HEK293 (cell line): ENCODE measurements around the gene CASD1.

Experiments
- CTCF ChIA-PET: fragments of 350-600 bp; formaldehyde crosslinking; extraction: SDS; loops from one replicate; lab custom pipeline; 2021; ENCODE audit warnings: antibody characterized with exemption; lab: Yijun Ruan, JAX
- POLR2A ChIA-PET: fragments of 300-600 bp; formaldehyde crosslinking; extraction: SDS; loops from one replicate; lab custom pipeline; 2020; ENCODE audit warnings: antibody characterized with exemption, inconsistent platforms; lab: Yijun Ruan, JAX
- H3K27ac ChIP-seq: fragments of 200-500 bp; sonication (Bioruptor generic); 2 replicates; pipeline ENCODE4 v1.5.1; 2014; ENCODE audit warnings: low read depth, low read length, control low read depth, inconsistent platforms; ENCODE audit errors: extremely low read depth
- H3K36me3 ChIP-seq, 2 experiments: fragments of 200-500 bp in 1 of 2; sonication (Bioruptor generic) in 1 of 2; 1 replicate in 1 of 2; 2 replicates in 1 of 2; pipeline ENCODE4 v1.5.1; 2014 to 2017; ENCODE audit warnings: inconsistent platforms in 2 of 2, low read length in 2 of 2; ENCODE audit not compliant: control insufficient read depth in 2 of 2, insufficient read depth in 1 of 2
- H3K4me1 ChIP-seq: fragments of 200-500 bp; sonication (Bioruptor generic); 2 replicates; pipeline ENCODE4 v1.5.1; 2014; ENCODE audit warnings: mild to moderate bottlenecking, low read length, inconsistent platforms; ENCODE audit not compliant: control insufficient read depth, insufficient read depth
- H3K4me3 ChIP-seq: 2 replicates; pipeline ENCODE4 v1.5.1; 2011; ENCODE audit warnings: low read depth, mild to moderate bottlenecking, control low read depth, low read length, moderate library complexity
- H3K9me3 ChIP-seq: fragments of 200-500 bp; sonication (Bioruptor generic); 2 replicates; pipeline ENCODE4 v1.5.1; 2014; ENCODE audit warnings: low read depth, low read length, inconsistent platforms; ENCODE audit not compliant: control insufficient read depth, insufficient read depth
- EGR2 ChIP-seq: fragments of 450-650 bp; formaldehyde crosslinking; IDR thresholded peaks from 2 replicates; pipeline ENCODE4 v1.5.1; 2016; ENCODE audit warnings: low read depth, missing biosample characterization, missing genetic modification characterization
- HOXD13 ChIP-seq: sonication (generic); formaldehyde crosslinking; IDR thresholded peaks from 2 replicates; pipeline ENCODE4 v1.8.0; 2022; ENCODE audit warnings: missing genetic modification reagents, borderline replicate concordance
- IKZF3 ChIP-seq: fragments of 450-650 bp; IDR thresholded peaks from 2 replicates; pipeline ENCODE4 v1.5.0; 2018; ENCODE audit warnings: missing biosample characterization, mild to moderate bottlenecking, missing genetic modification characterization, moderate library complexity
- KLF8 ChIP-seq: fragments of 450-650 bp; formaldehyde crosslinking; IDR thresholded peaks from 2 replicates; pipeline ENCODE4 v1.5.1; 2016; ENCODE audit warnings: missing biosample characterization, missing genetic modification characterization
- PRDM1 ChIP-seq: fragments of 450-650 bp; formaldehyde crosslinking; IDR thresholded peaks from 2 replicates; pipeline ENCODE4; 2016; ENCODE audit warnings: missing biosample characterization, missing genetic modification characterization
- SCRT1 ChIP-seq: fragments of 450-650 bp; formaldehyde crosslinking; IDR thresholded peaks from 2 replicates; pipeline ENCODE4 v1.5.1; 2016; ENCODE audit warnings: missing biosample characterization, missing genetic modification characterization, borderline replicate concordance
- SP3 ChIP-seq: fragments of 450-650 bp; formaldehyde crosslinking; IDR thresholded peaks from 2 replicates; pipeline ENCODE4 v1.5.1; 2016; ENCODE audit warnings: missing biosample characterization, missing genetic modification characterization
- SP7 ChIP-seq: fragments of 450-650 bp; formaldehyde crosslinking; IDR thresholded peaks from 2 replicates; pipeline ENCODE4 v1.5.1; 2016; ENCODE audit warnings: missing biosample characterization, missing genetic modification characterization
- ZNF133 ChIP-seq: fragments of 450-650 bp; formaldehyde crosslinking; IDR thresholded peaks from 2 replicates; pipeline ENCODE4 v1.5.1; 2016; ENCODE audit warnings: missing biosample characterization, missing genetic modification characterization
- ZNF138 ChIP-seq: fragments of 450-650 bp; formaldehyde crosslinking; IDR thresholded peaks from 2 replicates; pipeline ENCODE4 v1.5.1; 2016; ENCODE audit warnings: missing biosample characterization, missing genetic modification characterization, borderline replicate concordance
- ZNF140 ChIP-seq: fragments of 450-650 bp; formaldehyde crosslinking; IDR thresholded peaks from 2 replicates; pipeline ENCODE4 v1.5.1; 2016; ENCODE audit warnings: missing biosample characterization, missing genetic modification characterization
- ZNF146 ChIP-seq: fragments of 450-650 bp; formaldehyde crosslinking; IDR thresholded peaks from 2 replicates; pipeline ENCODE4 v1.5.1; 2016; ENCODE audit warnings: missing biosample characterization, missing genetic modification characterization
- ZNF184 ChIP-seq: fragments of 450-650 bp; IDR thresholded peaks from 2 replicates; pipeline ENCODE4 v1.5.1; 2018; ENCODE audit warnings: missing biosample characterization, mild to moderate bottlenecking, missing genetic modification characterization
- ZNF214 ChIP-seq: fragments of 450-650 bp; formaldehyde crosslinking; IDR thresholded peaks from 2 replicates; pipeline ENCODE4 v1.5.1; 2017; ENCODE audit warnings: missing biosample characterization, mild to moderate bottlenecking, missing genetic modification characterization, borderline replicate concordance
- ZNF311 ChIP-seq: fragments of 450-650 bp; formaldehyde crosslinking; IDR thresholded peaks from 2 replicates; pipeline ENCODE4 v1.5.1; 2017; ENCODE audit warnings: missing biosample characterization, missing genetic modification characterization, borderline replicate concordance
- ZNF341 ChIP-seq: fragments of 450-650 bp; formaldehyde crosslinking; IDR thresholded peaks from 2 replicates; pipeline ENCODE4; 2016; ENCODE audit warnings: low read depth, missing biosample characterization, missing genetic modification characterization
- ZNF354C ChIP-seq: fragments of 450-650 bp; formaldehyde crosslinking; IDR thresholded peaks from 2 replicates; pipeline ENCODE4 v1.5.1; 2016; ENCODE audit warnings: missing biosample characterization, missing genetic modification characterization, low read depth, borderline replicate concordance
- ZNF426 ChIP-seq: fragments of 450-650 bp; formaldehyde crosslinking; IDR thresholded peaks from 2 replicates; pipeline ENCODE4 v1.5.1; 2017; ENCODE audit warnings: missing biosample characterization, missing genetic modification characterization, mild to moderate bottlenecking, inconsistent platforms, moderate library complexity
- ZNF610 ChIP-seq: fragments of 450-650 bp; formaldehyde crosslinking; IDR thresholded peaks from 2 replicates; pipeline ENCODE4 v1.5.1; 2016; ENCODE audit warnings: missing biosample characterization, missing genetic modification characterization, borderline replicate concordance
- ZNF664 ChIP-seq: fragments of 450-650 bp; formaldehyde crosslinking; IDR thresholded peaks from 2 replicates; pipeline ENCODE4 v1.5.1; 2016; ENCODE audit warnings: missing biosample characterization, missing genetic modification characterization
- ZNF701 ChIP-seq: fragments of 450-650 bp; formaldehyde crosslinking; IDR thresholded peaks from 2 replicates; pipeline ENCODE4 v1.5.1; 2016; ENCODE audit warnings: missing biosample characterization, missing genetic modification characterization
- ZNF747 ChIP-seq: fragments of 450-650 bp; formaldehyde crosslinking; IDR thresholded peaks from 2 replicates; pipeline ENCODE4 v1.5.1; 2016; ENCODE audit warnings: missing biosample characterization, missing genetic modification characterization
- ZNF768 ChIP-seq: fragments of 450-650 bp; formaldehyde crosslinking; IDR thresholded peaks from 2 replicates; pipeline ENCODE4 v1.5.1; 2018; ENCODE audit warnings: missing biosample characterization, mild to moderate bottlenecking, missing genetic modification characterization
- ZNF837 ChIP-seq: fragments of 450-650 bp; formaldehyde crosslinking; IDR thresholded peaks from 2 replicates; pipeline ENCODE4 v1.5.1; 2016; ENCODE audit warnings: missing biosample characterization, missing genetic modification characterization
- TF ChIP-seq, protein P1 (sequence below): fragments of 450-650 bp; formaldehyde crosslinking; IDR thresholded peaks from 2 replicates; pipeline ENCODE4 v1.5.1; 2016; ENCODE audit warnings: missing biosample characterization, missing genetic modification characterization
- TF ChIP-seq, protein P2 (sequence below): fragments of 450-650 bp; formaldehyde crosslinking; IDR thresholded peaks from 2 replicates; pipeline ENCODE4 v1.5.1; 2016; ENCODE audit warnings: missing biosample characterization, missing genetic modification characterization
- TF ChIP-seq, protein P3 (sequence below): fragments of 450-650 bp; formaldehyde crosslinking; IDR thresholded peaks from 2 replicates; pipeline ENCODE4; 2016; ENCODE audit warnings: missing biosample characterization, missing genetic modification characterization
- TF ChIP-seq, protein P4 (sequence below): fragments of 450-650 bp; formaldehyde crosslinking; IDR thresholded peaks from 2 replicates; pipeline ENCODE4 v1.5.1; 2017; ENCODE audit warnings: missing biosample characterization, missing genetic modification characterization
- TF ChIP-seq, protein P5 (sequence below): fragments of 450-650 bp; formaldehyde crosslinking; optimal IDR thresholded peaks from 2 replicates; pipeline ENCODE3; 2016; ENCODE audit warnings: missing biosample characterization, mild to moderate bottlenecking, missing genetic modification characterization

The CASD1 gene

DNA sequence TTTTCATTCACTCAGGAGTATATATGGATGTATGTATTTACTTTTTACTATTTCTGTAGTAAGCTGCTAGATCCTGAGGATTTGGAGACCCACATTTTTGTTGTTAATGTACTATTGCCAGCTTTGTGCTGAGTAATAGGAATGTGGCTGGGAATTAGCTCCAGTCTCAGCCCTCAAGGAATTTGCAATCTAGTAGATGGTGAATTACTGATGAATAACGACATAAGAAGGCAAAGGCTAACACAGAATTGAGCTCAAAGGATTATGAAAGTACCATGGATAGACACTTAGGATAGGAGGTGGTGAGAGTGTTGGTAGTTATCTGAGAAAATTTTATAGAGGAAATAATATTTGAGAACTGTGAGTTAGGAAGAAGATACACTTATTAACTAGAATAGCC is 19.9 kb downstream of the CASD1 start (continued):
- TF ChIP-seq ZNF701 (tag by site-specific recombination): no peak
- TF ChIP-seq, protein P1, sequence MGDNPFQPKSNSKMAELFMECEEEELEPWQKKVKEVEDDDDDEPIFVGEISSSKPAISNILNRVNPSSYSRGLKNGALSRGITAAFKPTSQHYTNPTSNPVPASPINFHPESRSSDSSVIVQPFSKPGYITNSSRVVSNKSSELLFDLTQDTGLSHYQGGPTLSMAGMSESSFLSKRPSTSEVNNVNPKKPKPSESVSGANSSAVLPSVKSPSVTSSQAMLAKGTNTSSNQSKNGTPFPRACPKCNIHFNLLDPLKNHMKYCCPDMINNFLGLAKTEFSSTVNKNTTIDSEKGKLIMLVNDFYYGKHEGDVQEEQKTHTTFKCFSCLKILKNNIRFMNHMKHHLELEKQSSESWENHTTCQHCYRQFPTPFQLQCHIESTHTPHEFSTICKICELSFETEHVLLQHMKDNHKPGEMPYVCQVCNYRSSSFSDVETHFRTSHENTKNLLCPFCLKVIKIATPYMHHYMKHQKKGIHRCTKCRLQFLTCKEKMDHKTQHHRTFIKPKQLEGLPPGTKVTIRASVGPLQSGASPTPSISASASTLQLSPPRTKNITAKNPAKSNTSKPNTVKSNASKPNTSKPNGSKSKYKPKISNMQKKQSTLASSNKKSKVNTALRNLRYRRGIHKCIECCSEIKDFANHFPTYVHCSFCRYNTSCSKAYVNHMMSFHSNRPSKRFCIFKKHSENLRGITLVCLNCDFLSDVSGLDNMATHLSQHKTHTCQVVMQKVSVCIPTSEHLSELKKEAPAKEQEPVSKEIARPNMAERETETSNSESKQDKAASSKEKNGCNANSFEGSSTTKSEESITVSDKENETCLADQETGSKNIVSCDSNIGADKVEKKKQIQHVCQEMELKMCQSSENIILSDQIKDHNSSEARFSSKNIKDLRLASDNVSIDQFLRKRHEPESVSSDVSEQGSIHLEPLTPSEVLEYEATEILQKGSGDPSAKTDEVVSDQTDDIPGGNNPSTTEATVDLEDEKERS: no peak
- TF ChIP-seq ZNF133 (tag by site-specific recombination): no peak
- TF ChIP-seq ZNF610 (tag by site-specific recombination): no peak
- no peak for TF ChIP-seq ZNF426 (tag by site-specific recombination)
- TF ChIP-seq SP3 (tag by site-specific recombination): no peak
- no peak for TF ChIP-seq ZNF140 (tag by site-specific recombination)
- TF ChIP-seq, protein P2, sequence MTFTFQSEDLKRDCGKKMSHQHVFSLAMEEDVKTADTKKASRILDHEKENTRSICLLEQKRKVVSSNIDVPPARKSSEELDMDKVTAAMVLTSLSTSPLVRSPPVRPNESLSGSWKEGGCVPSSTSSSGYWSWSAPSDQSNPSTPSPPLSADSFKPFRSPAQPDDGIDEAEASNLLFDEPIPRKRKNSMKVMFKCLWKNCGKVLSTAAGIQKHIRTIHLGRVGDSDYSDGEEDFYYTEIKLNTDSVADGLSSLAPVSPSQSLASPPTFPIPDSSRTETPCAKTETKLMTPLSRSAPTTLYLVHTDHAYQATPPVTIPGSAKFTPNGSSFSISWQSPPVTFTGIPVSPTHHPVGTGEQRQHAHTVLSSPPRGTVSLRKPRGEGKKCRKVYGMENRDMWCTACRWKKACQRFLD: no peak

DNA sequence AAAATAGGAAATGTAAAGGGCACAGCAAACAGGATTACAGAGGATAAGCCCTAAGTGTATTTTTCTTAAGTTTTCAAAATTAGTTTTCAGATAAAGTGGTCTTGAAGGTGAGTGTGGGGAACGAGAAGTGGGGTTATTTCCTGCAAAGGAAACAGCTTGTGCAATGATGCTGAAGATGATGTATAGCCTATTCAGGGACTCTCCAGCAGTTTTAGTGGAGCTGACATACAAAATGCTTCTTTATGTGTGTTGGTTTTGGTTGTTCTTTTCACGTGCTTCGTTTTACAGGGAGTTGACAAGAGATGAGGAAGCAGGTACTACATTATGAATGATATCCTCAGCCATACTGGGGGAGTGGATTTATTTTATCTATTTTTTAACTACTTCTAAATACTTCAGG is 20.5 kb downstream of the CASD1 start:
- CTCF ChIA-PET: no interaction called here
- peaks cover 11 to 13% of the 10 kb centered on the region in 2 experiments for H3K36me3 ChIP-seq
- H3K9me3 ChIP-seq: no peaks in the 10 kb centered on the region
- POLR2A ChIA-PET: no interaction called here
- H3K27ac ChIP-seq: no peak overlapping the region
- TF ChIP-seq EGR2 (tag by site-specific recombination): no peak
- TF ChIP-seq ZNF341: no peak
- no peak for TF ChIP-seq ZNF701 (tag by site-specific recombination)
- TF ChIP-seq ZNF768 (tag by site-specific recombination): no peak
- TF ChIP-seq, protein P3, sequence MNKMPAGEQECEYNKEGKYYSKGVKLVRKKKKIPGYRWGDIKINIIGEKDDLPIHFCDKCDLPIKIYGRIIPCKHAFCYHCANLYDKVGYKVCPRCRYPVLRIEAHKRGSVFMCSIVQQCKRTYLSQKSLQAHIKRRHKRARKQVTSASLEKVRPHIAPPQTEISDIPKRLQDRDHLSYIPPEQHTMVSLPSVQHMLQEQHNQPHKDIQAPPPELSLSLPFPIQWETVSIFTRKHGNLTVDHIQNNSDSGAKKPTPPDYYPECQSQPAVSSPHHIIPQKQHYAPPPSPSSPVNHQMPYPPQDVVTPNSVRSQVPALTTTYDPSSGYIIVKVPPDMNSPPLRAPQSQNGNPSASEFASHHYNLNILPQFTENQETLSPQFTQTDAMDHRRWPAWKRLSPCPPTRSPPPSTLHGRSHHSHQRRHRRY (tag by site-specific recombination): no peak
- no peak for TF ChIP-seq ZNF747 (tag by site-specific recombination)
- no peak for TF ChIP-seq KLF8
- TF ChIP-seq SP7 (tag by site-specific recombination): no peak
- TF ChIP-seq SCRT1: no peak
- no peak for TF ChIP-seq ZNF133 (tag by site-specific recombination)
- no peak for TF ChIP-seq ZNF146 (tag by site-specific recombination)
- no peak for TF ChIP-seq ZNF140 (tag by site-specific recombination)
- no peak for TF ChIP-seq ZNF214
- no peak for TF ChIP-seq IKZF3 (tag by site-specific recombination)
- H3K4me3 ChIP-seq: no peak overlapping the region
- no peaks in the 10 kb centered on the region for H3K4me1 ChIP-seq

DNA sequence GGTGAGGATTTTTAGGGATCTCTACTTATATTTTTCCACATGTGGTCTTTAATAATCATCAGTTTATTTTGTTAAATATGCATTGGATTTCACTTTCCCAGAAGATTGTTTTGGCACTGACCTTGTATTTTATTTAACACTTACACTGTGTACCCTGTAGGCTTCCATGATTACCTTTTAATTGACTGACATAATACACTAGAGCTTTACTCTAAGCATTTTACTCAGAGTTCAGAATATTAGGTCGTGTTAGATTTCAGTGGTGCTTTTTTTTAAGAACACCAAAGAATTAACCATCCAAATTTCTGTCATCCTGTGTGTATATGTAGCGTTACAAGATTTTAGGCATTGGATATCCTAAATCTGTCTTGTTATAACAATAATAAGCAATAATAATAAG is 23.1 kb downstream of the CASD1 start:
- Histone ChIP-seq H3K4me3 (no peak overlapping the region), H3K4me1 (no peaks in the 10 kb centered on the region), H3K36me3 (peaks cover 11 to 24% of the 10 kb centered on the region in 2 experiments), H3K27ac (no peak overlapping the region), H3K9me3 (no peaks in the 10 kb centered on the region)
- ChIA-PET POLR2A (no interaction called here), CTCF (no interaction called here)
- no peak for TF ChIP-seq ZNF138 (tag by site-specific recombination)
- TF ChIP-seq, protein P4, sequence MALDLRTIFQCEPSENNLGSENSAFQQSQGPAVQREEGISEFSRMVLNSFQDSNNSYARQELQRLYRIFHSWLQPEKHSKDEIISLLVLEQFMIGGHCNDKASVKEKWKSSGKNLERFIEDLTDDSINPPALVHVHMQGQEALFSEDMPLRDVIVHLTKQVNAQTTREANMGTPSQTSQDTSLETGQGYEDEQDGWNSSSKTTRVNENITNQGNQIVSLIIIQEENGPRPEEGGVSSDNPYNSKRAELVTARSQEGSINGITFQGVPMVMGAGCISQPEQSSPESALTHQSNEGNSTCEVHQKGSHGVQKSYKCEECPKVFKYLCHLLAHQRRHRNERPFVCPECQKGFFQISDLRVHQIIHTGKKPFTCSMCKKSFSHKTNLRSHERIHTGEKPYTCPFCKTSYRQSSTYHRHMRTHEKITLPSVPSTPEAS (tag by site-specific recombination): no peak
- TF ChIP-seq, protein P5, sequence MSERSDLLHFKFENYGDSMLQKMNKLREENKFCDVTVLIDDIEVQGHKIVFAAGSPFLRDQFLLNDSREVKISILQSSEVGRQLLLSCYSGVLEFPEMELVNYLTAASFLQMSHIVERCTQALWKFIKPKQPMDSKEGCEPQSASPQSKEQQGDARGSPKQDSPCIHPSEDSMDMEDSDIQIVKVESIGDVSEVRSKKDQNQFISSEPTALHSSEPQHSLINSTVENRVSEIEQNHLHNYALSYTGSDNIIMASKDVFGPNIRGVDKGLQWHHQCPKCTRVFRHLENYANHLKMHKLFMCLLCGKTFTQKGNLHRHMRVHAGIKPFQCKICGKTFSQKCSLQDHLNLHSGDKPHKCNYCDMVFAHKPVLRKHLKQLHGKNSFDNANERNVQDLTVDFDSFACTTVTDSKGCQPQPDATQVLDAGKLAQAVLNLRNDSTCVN (tag by site-specific recombination): no peak
- TF ChIP-seq PRDM1 (tag by site-specific recombination): no peak
- TF ChIP-seq ZNF837 (tag by site-specific recombination): no peak
- no peak for TF ChIP-seq HOXD13 (CRISPR knock-in tag)
- no peak for TF ChIP-seq ZNF664
- no peak for TF ChIP-seq ZNF354C
- TF ChIP-seq ZNF184 (tag by site-specific recombination): no peak
- TF ChIP-seq ZNF311 (tag by site-specific recombination): no peak
